HCT116 (cell line): ENCODE measurements around the gene ZNF212. TPM values are rescaled to one million over a fixed set of nuclear protein-coding genes. Genes with fewer than 3 reads are reported as not detected.

ENCODE experiments used
- ATAC-seq: fragments of 200-7000 bp; cut with Tn5 transposase; 2 replicates; pipeline ENCODE4 v1.9.1; 2020; ENCODE audit warnings: mild to moderate bottlenecking, moderate library complexity
- BruUV-seq: library from RNA; stranded (reverse); fragments of 400-500 nt; replicated peaks from 2 replicates; lab custom pipeline; 2021; lab: Mats Ljungman, UMichigan
- CTCF ChIA-PET: fragments of 300-600 bp; sonication (Branson Sonifier 250); formaldehyde crosslinking; loops from one replicate; lab custom pipeline; 2021; ENCODE audit warnings: antibody characterized with exemption; lab: Charles Lee
- POLR2A ChIA-PET: fragments of 300-600, 350-600 bp; sonication (Branson Sonifier 250); formaldehyde crosslinking; loops from one replicate; lab custom pipeline; 2021; ENCODE audit warnings: antibody characterized with exemption; lab: Charles Lee
- RAD21 ChIA-PET, 2 experiments: fragments of 300-600 bp; sonication (Branson Sonifier 250); formaldehyde crosslinking; loops; one replicate each; lab custom pipeline; 2023; ENCODE audit warnings: low total read pairs in 2 of 2; ENCODE audit not compliant: uncharacterized antibody in 2 of 2, unreplicated experiment in 2 of 2, low non-redundant PET in 1 of 2; lab: Charles Lee
- DNase-seq: peaks from one replicate; pipeline ENCODE4 v3.0.0-alpha.2; 2010; ENCODE audit warnings: low read depth, low spot score
- H2AFZ ChIP-seq: fragments of 200-600 bp; shearing (Covaris generic), sonication (generic); 2 replicates; pipeline ENCODE4 v1.6.1; 2017; ENCODE audit warnings: low read depth, mixed run types, mixed read lengths, antibody characterized with exemption, low read length; ENCODE audit not compliant: poor library complexity, severe bottlenecking
- H3K27ac ChIP-seq: 2 replicates; pipeline ENCODE4 v1.5.1; 2012; ENCODE audit warnings: low read depth, low read length
- H3K27me3 ChIP-seq: fragments of 200-600 bp; sonication (generic); 2 replicates; pipeline ENCODE4 v1.6.1; 2016; ENCODE audit warnings: mixed run types, low read length, mixed read lengths; ENCODE audit not compliant: insufficient read depth
- H3K36me3 ChIP-seq, 2 experiments: fragments of 200-500 bp in 1 of 2; fragments of 200-600 bp in 1 of 2; sonication (Bioruptor generic) in 1 of 2; sonication (generic) in 1 of 2; 2 replicates each; pipeline versions ENCODE4 v1.5.1 to v1.6.1; 2014 to 2016; ENCODE audit warnings: low read length in 2 of 2, inconsistent platforms in 1 of 2, mixed read lengths in 1 of 2, mixed run types in 1 of 2; ENCODE audit not compliant: insufficient read depth in 2 of 2, control insufficient read depth in 1 of 2
- H3K4me1 ChIP-seq, 2 experiments: fragments of 200-600 bp in 1 of 2; sonication (generic) in 1 of 2; 2 replicates each; pipeline versions ENCODE4 v1.5.1 to v1.6.1; 2012 to 2017; ENCODE audit warnings: low read length in 2 of 2, inconsistent platforms in 1 of 2, mild to moderate bottlenecking in 1 of 2, mixed read lengths in 1 of 2, mixed run types in 1 of 2, moderate library complexity in 1 of 2; ENCODE audit not compliant: insufficient read depth in 2 of 2, control insufficient read depth in 1 of 2
- H3K4me2 ChIP-seq: fragments of 200-600 bp; sonication (generic); 2 replicates; pipeline ENCODE4 v1.6.1; 2017; ENCODE audit warnings: mixed run types, low read length, mixed read lengths
- H3K4me3 ChIP-seq, 2 experiments: fragments of 200-600 bp in 1 of 2; sonication (generic) in 1 of 2; replicated peaks in 1 of 2; 2 replicates each; pipeline ENCODE4 v1.5.1; 2011 to 2016; ENCODE audit warnings: low read length in 2 of 2, control low read depth in 1 of 2, low read depth in 1 of 2, mild to moderate bottlenecking in 1 of 2, mixed read lengths in 1 of 2, mixed run types in 1 of 2
- H3K79me2 ChIP-seq: fragments of 200-600 bp; sonication (generic); 2 replicates; pipeline ENCODE4 v1.6.1; 2017; ENCODE audit warnings: mild to moderate bottlenecking, mixed run types, low read length, moderate library complexity, mixed read lengths; ENCODE audit not compliant: insufficient read depth
- H3K9ac ChIP-seq: fragments of 200-600 bp; sonication (generic); 2 replicates; pipeline ENCODE4 v1.6.1; 2016; ENCODE audit warnings: low read length, mixed read lengths
- H3K9me2 ChIP-seq: fragments of 200-600 bp; sonication (generic), shearing (Covaris generic); 2 replicates; pipeline ENCODE4 v1.6.1; 2017; ENCODE audit warnings: mixed run types, mild to moderate bottlenecking, moderate library complexity; ENCODE audit not compliant: insufficient read depth
- H3K9me3 ChIP-seq, 2 experiments: fragments of 200-500 bp in 1 of 2; fragments of 200-600 bp in 1 of 2; sonication (Bioruptor generic) in 1 of 2; sonication (generic) in 1 of 2; 2 replicates each; pipeline ENCODE4 v1.6.1; 2014 to 2017; ENCODE audit warnings: low read length in 2 of 2, mixed read lengths in 2 of 2, inconsistent platforms in 1 of 2, low read depth in 1 of 2, mild to moderate bottlenecking in 1 of 2, mixed run types in 1 of 2, moderate library complexity in 1 of 2; ENCODE audit not compliant: control insufficient read depth in 1 of 2, insufficient read depth in 1 of 2
- H4K20me1 ChIP-seq: fragments of 200-600 bp; sonication (generic), shearing (Covaris generic); 2 replicates; pipeline ENCODE4 v1.6.1; 2017; ENCODE audit warnings: mixed run types, mild to moderate bottlenecking, moderate library complexity; ENCODE audit not compliant: insufficient read depth
- ATF3 ChIP-seq: IDR thresholded peaks from 2 replicates; pipeline ENCODE4 v1.6.1; 2012
- CBX3 ChIP-seq: IDR thresholded peaks from 2 replicates; pipeline ENCODE4 v1.6.1; 2012; ENCODE audit warnings: low read depth
- CEBPB ChIP-seq: IDR thresholded peaks from 2 replicates; pipeline ENCODE4 v1.6.1; 2012; ENCODE audit warnings: low read depth
- ELF1 ChIP-seq: IDR thresholded peaks from 2 replicates; pipeline ENCODE4 v1.6.1; 2012; ENCODE audit warnings: low read depth, borderline replicate concordance
- EZH2phosphoT487 ChIP-seq: fragments of 200-600 bp; IDR thresholded peaks from 2 replicates; pipeline ENCODE4 v1.6.1; 2018; ENCODE audit warnings: antibody characterized with exemption, borderline replicate concordance
- POLR2A ChIP-seq: IDR thresholded peaks from 2 replicates; pipeline ENCODE4 v1.7.0; 2011; ENCODE audit warnings: borderline replicate concordance; ENCODE audit not compliant: insufficient read depth, insufficient read length; ENCODE audit errors: extremely low read depth
- SIN3A ChIP-seq: IDR thresholded peaks from 2 replicates; pipeline ENCODE4 v1.6.1; 2012; ENCODE audit warnings: low read depth
- SP1 ChIP-seq: IDR thresholded peaks from 2 replicates; pipeline ENCODE4 v1.6.1; 2012; ENCODE audit warnings: low read depth
- ZNF274 ChIP-seq: fragments of 200-500 bp; sonication (Bioruptor generic); IDR thresholded peaks from 2 replicates; pipeline ENCODE4 v1.6.1; 2014; ENCODE audit warnings: mild to moderate bottlenecking, low read depth, low read length, inconsistent platforms
- intact Hi-C: fragments of 100-400 bp; cut with micrococcal nuclease; formaldehyde crosslinking; loops from 2 replicates; pipeline ENCODE4 v1.10.0; 2022
- total RNA-seq: library from RNA; stranded (reverse); gene quantifications from one replicate; pipeline ENCODE4 v1.2.1, GENCODE V29; 2021; ENCODE audit not compliant: unreplicated experiment

Gene ZNF212
- total RNA-seq, 1 experiment from 2014 or later = 13.7 TPM

DNA sequence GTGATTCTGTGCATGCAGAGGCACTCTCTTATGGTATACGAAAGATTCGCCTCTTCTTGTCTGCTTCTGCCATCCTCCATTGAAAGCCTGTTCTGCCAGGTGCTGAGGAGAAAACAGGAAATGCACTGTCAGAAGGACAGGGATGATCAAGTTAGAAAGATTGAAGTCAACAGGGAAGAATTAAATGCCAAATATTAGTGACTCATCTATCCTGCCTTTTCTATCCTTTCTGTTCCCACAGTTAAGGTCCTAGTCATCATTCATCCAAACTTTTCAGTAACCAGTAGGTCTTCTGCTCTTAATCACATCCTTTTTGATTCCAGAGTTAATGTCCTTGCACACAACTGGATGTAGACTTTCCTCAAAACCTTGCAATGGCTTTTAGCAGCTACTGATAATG is 17.7 kb downstream of the ZNF212 start:
- no TSS peak for BruUV-seq
- ATAC-seq = no peak
- H3K27me3 ChIP-seq = no peaks in the 10 kb centered on the region
- H3K4me1 ChIP-seq = peaks cover 0 to 11% of the 10 kb centered on the region in 2 experiments; a peak in 1 of 4 replicates
- H3K9me2 ChIP-seq = no peaks in the 10 kb centered on the region
- TF ChIP-seq POLR2A (no peak), SIN3A (no peak), SP1 (no peak), ELF1 (no peak), CBX3 (no peak), EZH2phosphoT487 (no peak), CEBPB (no peak), ZNF274 (no peak)
- TF ChIP-seq, all 23 proteins: peak for 0
- H4K20me1 ChIP-seq = no peaks in the 10 kb centered on the region
- no peaks in the 10 kb centered on the region for H3K9me3 ChIP-seq
- POLR2A ChIA-PET = no interaction called here
- no peak overlapping the region for H3K9ac ChIP-seq
- H3K79me2 ChIP-seq = no peaks in the 10 kb centered on the region
- no peak overlapping the region for H3K4me2 ChIP-seq
- intact Hi-C loops = no loop called here
- CTCF ChIA-PET = no interaction called here
- RAD21 ChIA-PET = no interaction called here
- H3K27ac ChIP-seq = no peak overlapping the region
- no peak overlapping the region for H3K4me3 ChIP-seq
- no peak for DNase-seq
- H3K36me3 ChIP-seq = peaks cover 16 to 20% of the 10 kb centered on the region in 2 experiments; a peak in 2 of 4 replicates
- H2AFZ ChIP-seq = no peak overlapping the region

DNA sequence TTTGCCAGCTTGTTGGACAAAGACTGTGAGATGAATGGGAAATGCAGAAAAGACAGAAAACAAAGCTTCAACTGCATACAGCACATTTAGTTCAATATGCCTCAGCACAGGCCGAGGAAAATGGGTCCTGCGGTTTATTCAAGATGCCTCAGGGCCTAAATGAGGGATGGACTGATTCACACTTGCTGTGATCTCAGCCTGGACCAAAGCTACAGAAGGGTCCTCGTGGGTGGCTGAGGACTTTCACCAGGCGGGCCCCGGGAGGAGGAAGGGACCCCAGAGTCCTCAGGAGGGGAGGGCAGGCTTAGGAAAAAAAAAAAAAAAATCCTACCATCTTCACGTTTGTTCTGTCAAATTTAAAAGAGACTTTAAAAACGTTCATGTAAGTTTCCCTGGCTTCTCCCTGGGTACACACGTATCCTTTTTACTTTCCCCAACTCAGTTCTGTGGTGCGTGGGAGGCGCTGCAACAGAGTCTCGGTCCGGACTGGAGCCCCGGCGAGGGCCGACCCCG is 21.9 kb downstream of the ZNF212 start:
- intact Hi-C loops = loop anchor here (5.0 kb wide), 1 partner anchor 196 kb away; no protein-coding TSS in a partner anchor
- H3K27ac ChIP-seq = peak overlapping the region; percentile 82

More for the DNA sequence above, 21.9 kb downstream of the ZNF212 start:
- DNase-seq (no peak), ATAC-seq (no peak)
- CTCF ChIA-PET = interaction anchor here (0.6 to 1.4 kb wide), 7 partner anchors 9 to 219 kb away, joined by 3 to 8 read pairs (median 3); partner anchors contain the start of gene ZNF777
- Histone ChIP-seq H3K4me3 (peak overlapping the region; percentile 34 to 57), H2AFZ (peak overlapping the region; percentile 16), H4K20me1 (no peaks in the 10 kb centered on the region), H3K36me3 (no peaks in the 10 kb centered on the region), H3K79me2 (no peaks in the 10 kb centered on the region; the same call in none of the 2 replicates), H3K9me3 (no peaks in the 10 kb centered on the region), H3K9ac (peak overlapping the region; percentile 65), H3K27me3 (no peaks in the 10 kb centered on the region), H3K4me2 (peak overlapping the region; percentile 86), H3K9me2 (no peaks in the 10 kb centered on the region), H3K4me1 (peaks cover 0 to 19% of the 10 kb centered on the region in 2 experiments; a peak in 3 of 4 replicates)
- BruUV-seq = TSS peak; percentile 84
- RAD21 ChIA-PET = no interaction called here
- no peak for TF ChIP-seq ATF3
- POLR2A ChIA-PET = interaction anchor here (0.6 to 1.0 kb wide), 3 partner anchors 14 to 66 kb away, joined by 3 to 4 read pairs (median 3); partner anchors contain the start of gene ZNF282
